Measurements from ENCODE around the gene TCF3.
A peak's percentile ranks its signal among the peaks of the same experiment; 100 is the strongest.
"Not testable (repeated sequence)": the region's sequence is repeated elsewhere in the genome, so short reads cannot be mapped to it uniquely, and the experiment has no call there.

The TCF3 gene

DNA sequence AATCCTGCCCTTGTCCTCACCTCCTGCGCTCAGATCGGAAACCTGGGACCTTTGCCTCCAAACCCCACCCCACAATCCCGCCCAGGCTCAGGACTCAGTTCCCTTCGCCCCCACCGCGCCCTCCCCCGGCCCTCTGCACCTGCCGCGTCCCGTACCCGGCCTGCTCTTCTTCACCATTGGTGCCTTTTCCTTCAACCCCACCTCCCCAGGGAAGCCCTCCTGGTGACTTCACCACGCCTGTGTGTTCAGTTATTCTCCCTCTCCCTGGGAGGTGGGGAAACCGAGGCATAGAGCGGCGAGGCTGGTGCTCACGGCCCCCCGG lies 19.3 kb upstream of the TCF3 start:
- no peak overlapping the region for H3K27ac ChIP-seq (ENCODE audit: low read length)
- peaks cover 29% of the 10 kb centered on the region for H3K27me3 ChIP-seq (ENCODE audit: insufficient read depth, low read length, poor library complexity)
- H3K9ac ChIP-seq (ENCODE audit: low read depth, low read length) = no peak overlapping the region; the same call in 1 of the 2 replicates
- no peaks in the 10 kb centered on the region for H3K36me3 ChIP-seq (ENCODE audit: insufficient read depth, low read length)
- TF ChIP-seq, protein P1, sequence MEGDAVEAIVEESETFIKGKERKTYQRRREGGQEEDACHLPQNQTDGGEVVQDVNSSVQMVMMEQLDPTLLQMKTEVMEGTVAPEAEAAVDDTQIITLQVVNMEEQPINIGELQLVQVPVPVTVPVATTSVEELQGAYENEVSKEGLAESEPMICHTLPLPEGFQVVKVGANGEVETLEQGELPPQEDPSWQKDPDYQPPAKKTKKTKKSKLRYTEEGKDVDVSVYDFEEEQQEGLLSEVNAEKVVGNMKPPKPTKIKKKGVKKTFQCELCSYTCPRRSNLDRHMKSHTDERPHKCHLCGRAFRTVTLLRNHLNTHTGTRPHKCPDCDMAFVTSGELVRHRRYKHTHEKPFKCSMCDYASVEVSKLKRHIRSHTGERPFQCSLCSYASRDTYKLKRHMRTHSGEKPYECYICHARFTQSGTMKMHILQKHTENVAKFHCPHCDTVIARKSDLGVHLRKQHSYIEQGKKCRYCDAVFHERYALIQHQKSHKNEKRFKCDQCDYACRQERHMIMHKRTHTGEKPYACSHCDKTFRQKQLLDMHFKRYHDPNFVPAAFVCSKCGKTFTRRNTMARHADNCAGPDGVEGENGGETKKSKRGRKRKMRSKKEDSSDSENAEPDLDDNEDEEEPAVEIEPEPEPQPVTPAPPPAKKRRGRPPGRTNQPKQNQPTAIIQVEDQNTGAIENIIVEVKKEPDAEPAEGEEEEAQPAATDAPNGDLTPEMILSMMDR (IDR thresholded peaks at IDR 0.05; ENCODE audit: borderline replicate concordance, extremely low read depth, low read length, poor library complexity, severe bottlenecking) = no peak
- no peak for TF ChIP-seq EZH2 (IDR thresholded peaks at IDR 0.05; ENCODE audit: borderline replicate concordance, low read depth, low read length, severe bottlenecking)
- H3K4me2 ChIP-seq (ENCODE audit: insufficient read depth, low read length) = peak overlapping the region; percentile 58
- DNase-seq = no peak
- peak overlapping the region; percentile 62 for H2AFZ ChIP-seq (ENCODE audit: low read depth, low read length)
- peak; percentile 48 for ATAC-seq (ENCODE audit: insufficient read depth, low read depth)
- peaks cover 7% of the 10 kb centered on the region for H3K4me1 ChIP-seq (ENCODE audit: insufficient read depth, low read length)
- no peaks in the 10 kb centered on the region for H3K79me2 ChIP-seq (ENCODE audit: insufficient read depth, low read length)
- H3K9me3 ChIP-seq (ENCODE audit: insufficient read depth, low read length, severe bottlenecking) = no peaks in the 10 kb centered on the region
- H3K4me3 ChIP-seq (ENCODE audit: low read depth in 1 of 2, low read length in 2 of 2) = no peak overlapping the region
- H4K20me1 ChIP-seq (ENCODE audit: insufficient read depth, low read length) = peaks cover 6% of the 10 kb centered on the region; the same call in 1 of the 2 replicates

GRCh38 chr19:1670747-1671146 lies 18.3 kb upstream of the TCF3 start:
- not testable (repeated sequence) for H3K4me1 ChIP-seq (ENCODE audit: insufficient read depth, low read length); H3K4me2 ChIP-seq (ENCODE audit: insufficient read depth, low read length); H3K4me3 ChIP-seq (ENCODE audit: low read depth in 1 of 2, low read length in 2 of 2); H3K36me3 ChIP-seq (ENCODE audit: insufficient read depth, low read length); H3K9me3 ChIP-seq (ENCODE audit: insufficient read depth, low read length, severe bottlenecking); H2AFZ ChIP-seq (ENCODE audit: low read depth, low read length); DNase-seq; H3K27ac ChIP-seq (ENCODE audit: low read length); H4K20me1 ChIP-seq (ENCODE audit: insufficient read depth, low read length); ATAC-seq (ENCODE audit: insufficient read depth, low read depth); H3K79me2 ChIP-seq (ENCODE audit: insufficient read depth, low read length); H3K9ac ChIP-seq (ENCODE audit: low read depth, low read length)
- peaks cover 29% of the 10 kb centered on the region for H3K27me3 ChIP-seq (ENCODE audit: insufficient read depth, low read length, poor library complexity)

DNA sequence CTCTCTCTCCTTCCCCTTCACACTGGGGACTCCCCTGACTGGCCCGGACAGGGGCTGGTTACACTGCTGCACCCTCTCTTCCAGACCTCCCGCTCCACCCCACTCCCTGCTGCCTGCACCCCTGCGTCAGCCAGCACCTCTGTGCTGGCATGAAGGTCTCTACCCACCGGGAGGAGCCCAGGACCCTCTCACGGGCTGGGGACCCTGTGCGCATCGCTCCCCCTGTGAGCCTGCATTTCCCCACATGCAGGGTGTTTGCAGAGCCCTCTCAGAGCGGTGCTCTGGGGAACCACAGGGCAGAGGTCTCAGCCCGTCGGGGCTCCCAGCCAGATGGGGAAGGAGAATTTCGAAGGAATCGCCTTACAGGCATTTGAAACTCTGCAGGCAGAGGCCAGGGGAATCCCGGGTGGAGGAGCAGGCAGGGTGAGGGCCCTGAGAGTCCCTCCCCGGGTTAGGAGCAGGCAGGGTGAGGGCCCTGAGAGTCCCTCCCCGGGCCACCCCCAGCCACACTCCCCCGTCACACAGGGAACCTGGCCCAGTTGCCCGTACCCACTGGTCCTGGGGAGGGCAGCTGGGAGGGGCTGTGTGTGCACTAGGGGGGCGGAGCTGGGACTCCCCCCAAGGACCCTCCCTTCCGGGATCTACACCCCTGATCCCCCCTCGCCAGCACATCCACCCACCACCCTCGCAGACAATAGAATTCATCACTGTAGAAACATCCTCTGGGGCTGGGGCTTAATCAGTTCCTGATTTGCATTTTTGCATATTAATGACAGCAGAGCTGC lies 16.3 kb upstream of the TCF3 start:
- H3K4me3 ChIP-seq (ENCODE audit: low read depth in 1 of 2, low read length in 2 of 2) = no peak overlapping the region
- no peak overlapping the region for H3K4me2 ChIP-seq (ENCODE audit: insufficient read depth, low read length)
- H3K27me3 ChIP-seq (ENCODE audit: insufficient read depth, low read length, poor library complexity) = peaks cover 29% of the 10 kb centered on the region
- peaks cover 6% of the 10 kb centered on the region; the same call in 1 of the 2 replicates for H4K20me1 ChIP-seq (ENCODE audit: insufficient read depth, low read length)
- H3K4me1 ChIP-seq (ENCODE audit: insufficient read depth, low read length) = peaks cover 7% of the 10 kb centered on the region
- no peaks in the 10 kb centered on the region for H3K36me3 ChIP-seq (ENCODE audit: insufficient read depth, low read length)
- H3K9ac ChIP-seq (ENCODE audit: low read depth, low read length) = no peak overlapping the region
- no peak overlapping the region for H3K27ac ChIP-seq (ENCODE audit: low read length)
- TF ChIP-seq EZH2 (IDR thresholded peaks at IDR 0.05; ENCODE audit: borderline replicate concordance, low read depth, low read length, severe bottlenecking) = no peak
- TF ChIP-seq, protein P1 (IDR thresholded peaks at IDR 0.05; ENCODE audit: borderline replicate concordance, extremely low read depth, low read length, poor library complexity, severe bottlenecking) = no peak
- no peaks in the 10 kb centered on the region for H3K9me3 ChIP-seq (ENCODE audit: insufficient read depth, low read length, severe bottlenecking)
- DNase-seq (no peak), ATAC-seq (ENCODE audit: insufficient read depth, low read depth) (no peak)
- no peaks in the 10 kb centered on the region for H3K79me2 ChIP-seq (ENCODE audit: insufficient read depth, low read length)
- H2AFZ ChIP-seq (ENCODE audit: low read depth, low read length) = no peak overlapping the region

- no peak overlapping the region for H3K4me3 ChIP-seq (ENCODE audit: low read depth in 1 of 2, low read length in 2 of 2)
Observed at GRCh38 chr19:1668048-1668485, 15.7 kb upstream of the TCF3 start.

More at GRCh38 chr19:1668048-1668485, 15.7 kb upstream of the TCF3 start:
- TF ChIP-seq, protein P1 (IDR thresholded peaks at IDR 0.05; ENCODE audit: borderline replicate concordance, extremely low read depth, low read length, poor library complexity, severe bottlenecking) = no peak
- no peak for TF ChIP-seq EZH2 (IDR thresholded peaks at IDR 0.05; ENCODE audit: borderline replicate concordance, low read depth, low read length, severe bottlenecking)
- Histone ChIP-seq H3K9me3 (ENCODE audit: insufficient read depth, low read length, severe bottlenecking) (no peaks in the 10 kb centered on the region), H4K20me1 (ENCODE audit: insufficient read depth, low read length) (peaks cover 6% of the 10 kb centered on the region; the same call in 1 of the 2 replicates), H3K9ac (ENCODE audit: low read depth, low read length) (no peak overlapping the region), H3K36me3 (ENCODE audit: insufficient read depth, low read length) (no peaks in the 10 kb centered on the region), H2AFZ (ENCODE audit: low read depth, low read length) (no peak overlapping the region), H3K27me3 (ENCODE audit: insufficient read depth, low read length, poor library complexity) (peaks cover 26% of the 10 kb centered on the region), H3K4me2 (ENCODE audit: insufficient read depth, low read length) (no peak overlapping the region), H3K4me1 (ENCODE audit: insufficient read depth, low read length) (peaks cover 7% of the 10 kb centered on the region), H3K79me2 (ENCODE audit: insufficient read depth, low read length) (no peaks in the 10 kb centered on the region), H3K27ac (ENCODE audit: low read length) (no peak overlapping the region)
- DNase-seq (no peak), ATAC-seq (ENCODE audit: insufficient read depth, low read depth) (no peak)
